Activated gamma-delta T cell treated with Interleukin-2 at 50 U/mL for 16 hours (primary cell): ENCODE measurements around the gene AACS.
"Not testable (repeated sequence)": the region's sequence is repeated elsewhere in the genome, so short reads cannot be mapped to it uniquely, and the experiment has no call there.

Source experiments
- DNase-seq: peaks from one replicate; pipeline ENCODE4 v3.0.0-alpha.2; 2020

Gene AACS, protein sequence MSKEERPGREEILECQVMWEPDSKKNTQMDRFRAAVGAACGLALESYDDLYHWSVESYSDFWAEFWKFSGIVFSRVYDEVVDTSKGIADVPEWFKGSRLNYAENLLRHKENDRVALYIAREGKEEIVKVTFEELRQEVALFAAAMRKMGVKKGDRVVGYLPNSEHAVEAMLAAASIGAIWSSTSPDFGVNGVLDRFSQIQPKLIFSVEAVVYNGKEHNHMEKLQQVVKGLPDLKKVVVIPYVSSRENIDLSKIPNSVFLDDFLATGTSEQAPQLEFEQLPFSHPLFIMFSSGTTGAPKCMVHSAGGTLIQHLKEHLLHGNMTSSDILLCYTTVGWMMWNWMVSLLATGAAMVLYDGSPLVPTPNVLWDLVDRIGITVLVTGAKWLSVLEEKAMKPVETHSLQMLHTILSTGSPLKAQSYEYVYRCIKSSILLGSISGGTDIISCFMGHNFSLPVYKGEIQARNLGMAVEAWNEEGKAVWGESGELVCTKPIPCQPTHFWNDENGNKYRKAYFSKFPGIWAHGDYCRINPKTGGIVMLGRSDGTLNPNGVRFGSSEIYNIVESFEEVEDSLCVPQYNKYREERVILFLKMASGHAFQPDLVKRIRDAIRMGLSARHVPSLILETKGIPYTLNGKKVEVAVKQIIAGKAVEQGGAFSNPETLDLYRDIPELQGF

DNA sequence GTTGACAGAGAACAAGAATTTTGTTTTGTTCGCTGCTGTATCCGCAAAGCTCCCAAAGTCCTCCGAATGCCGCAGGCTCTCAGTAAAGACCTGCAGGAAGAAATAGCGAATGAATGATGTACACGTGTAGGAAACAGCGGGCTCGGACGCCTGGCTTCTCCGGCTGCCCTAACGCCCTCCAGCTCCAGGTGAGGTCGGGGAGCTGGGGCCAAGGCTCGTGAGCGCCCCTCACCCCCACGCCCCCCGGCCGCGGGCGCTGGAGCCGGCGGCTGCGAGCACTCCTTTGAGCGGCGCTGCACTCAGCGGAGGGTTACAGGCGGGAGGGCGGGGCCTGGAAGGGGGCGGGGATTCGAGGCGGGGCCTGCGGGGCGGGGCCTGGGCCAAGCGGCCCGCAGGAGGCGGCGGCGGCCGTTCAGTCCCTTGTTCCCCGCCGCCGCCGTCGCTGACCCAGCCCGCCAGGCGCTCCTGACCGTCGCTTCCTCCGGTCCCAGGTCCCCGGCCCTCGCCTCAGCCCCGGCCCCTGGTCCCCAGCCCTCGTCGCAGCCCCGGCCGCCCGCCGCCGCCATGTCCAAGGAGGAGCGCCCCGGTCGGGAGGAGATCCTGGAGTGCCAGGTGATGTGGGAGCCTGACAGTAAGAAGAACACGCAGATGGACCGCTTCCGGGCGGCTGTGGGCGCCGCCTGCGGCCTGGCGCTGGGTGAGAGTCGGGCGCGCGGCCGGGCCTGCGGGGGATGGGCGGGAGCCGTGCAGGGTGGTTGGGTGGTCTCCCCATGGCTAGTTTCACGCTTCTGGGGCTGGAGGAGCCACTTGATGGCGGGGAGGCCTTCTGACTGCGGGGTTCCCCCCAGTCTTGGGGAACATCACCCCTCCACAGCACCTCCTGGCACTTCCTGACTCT, at the start of gene AACS:
TSS of gene AACS (plus strand) at position 415 of the 898 bp plus-strand sequence. CDS start at position 565, 150 bp downstream.
- DNase-seq: peak; percentile 73

DNA sequence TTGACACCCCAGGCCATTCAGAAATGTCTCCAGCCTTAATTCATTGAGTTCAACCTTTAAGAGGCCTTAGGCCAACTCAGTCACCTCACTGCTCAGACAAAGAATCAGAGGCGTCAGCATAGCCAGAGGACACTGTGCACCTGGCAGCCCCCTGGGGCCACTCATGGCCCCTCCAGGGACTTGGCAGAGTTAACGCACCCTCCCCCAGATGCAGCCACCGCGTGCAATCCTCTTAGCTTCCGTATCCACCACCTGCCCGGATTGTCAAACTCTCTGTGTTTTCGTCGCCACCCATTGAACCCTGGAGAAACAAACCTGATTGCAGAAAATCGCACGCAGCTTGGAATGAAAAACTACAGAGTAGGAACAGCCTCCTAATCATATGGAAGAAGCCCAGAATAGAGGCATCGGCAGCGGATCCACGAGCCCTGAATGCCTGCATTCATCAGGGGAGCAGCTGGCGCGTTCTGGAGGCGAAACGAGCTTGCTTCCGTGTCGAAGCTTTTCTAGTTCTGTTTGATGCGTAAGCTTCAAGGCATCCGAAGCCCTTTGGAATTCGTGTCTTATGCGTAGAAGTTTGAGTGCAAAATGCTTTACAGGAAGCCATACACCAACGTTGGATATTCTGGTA, 49.4 kb upstream of the AACS start:
- no peak for DNase-seq

DNA sequence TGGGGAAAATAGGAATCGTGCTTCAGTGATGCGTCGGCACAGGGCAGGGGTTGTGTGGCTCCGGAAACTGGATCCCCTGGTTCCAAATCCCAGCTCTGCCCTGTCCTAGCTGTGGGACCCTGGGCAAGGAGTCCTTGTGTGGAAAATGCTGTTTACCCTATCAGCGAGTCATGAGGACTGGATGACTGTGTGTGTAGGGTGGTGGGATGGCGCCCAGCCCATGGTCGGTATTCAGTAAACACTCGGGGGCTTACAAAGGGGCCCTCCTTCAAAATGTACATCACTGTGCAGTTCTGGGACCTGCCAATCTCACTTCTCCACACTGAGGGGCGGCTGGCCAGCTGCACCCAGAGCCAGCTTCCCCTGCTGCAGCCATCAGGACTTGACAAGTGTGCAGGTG, 47.4 kb upstream of the AACS start:
- no peak for DNase-seq

DNA sequence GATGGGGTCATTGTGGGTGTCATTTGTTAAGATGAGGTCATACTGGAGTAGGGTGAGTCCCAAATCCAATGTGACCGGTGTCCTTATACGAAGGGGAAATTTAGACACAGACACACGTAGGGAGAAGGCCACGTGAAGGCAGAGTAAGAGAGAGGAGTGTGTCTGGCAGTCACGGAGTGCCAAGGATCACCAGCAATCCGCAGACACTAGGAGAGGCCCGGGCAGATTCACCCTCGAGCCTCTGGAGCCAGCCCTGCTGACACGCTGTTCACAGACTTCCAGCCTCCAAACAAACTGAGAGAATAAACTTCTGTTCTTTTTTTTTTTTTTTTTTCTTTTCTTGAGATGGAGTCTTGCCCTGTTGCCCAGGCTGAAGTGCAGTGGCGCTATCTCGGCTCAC, 46.9 kb upstream of the AACS start:
- no peak for DNase-seq

DNA sequence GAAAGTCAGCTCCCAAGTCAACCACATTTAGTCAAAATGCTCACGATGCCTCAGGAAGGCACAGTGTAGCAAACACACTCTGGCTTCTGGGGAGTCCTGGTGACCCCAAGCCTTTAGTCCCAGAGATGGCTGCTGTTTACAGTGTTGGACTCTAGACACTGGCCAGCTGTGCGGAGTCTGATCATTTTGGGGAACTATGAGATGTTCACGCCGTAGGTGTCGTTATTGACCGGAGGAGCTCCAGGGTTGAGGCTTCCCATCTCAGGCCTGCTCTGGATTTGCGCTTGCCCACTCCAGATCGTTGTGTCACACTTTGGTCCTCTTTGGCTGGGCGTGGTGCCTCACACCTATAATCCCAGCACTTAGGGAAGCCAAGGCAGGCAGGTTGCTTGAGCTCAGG, 44.1 kb upstream of the AACS start:
- no peak for DNase-seq

DNA sequence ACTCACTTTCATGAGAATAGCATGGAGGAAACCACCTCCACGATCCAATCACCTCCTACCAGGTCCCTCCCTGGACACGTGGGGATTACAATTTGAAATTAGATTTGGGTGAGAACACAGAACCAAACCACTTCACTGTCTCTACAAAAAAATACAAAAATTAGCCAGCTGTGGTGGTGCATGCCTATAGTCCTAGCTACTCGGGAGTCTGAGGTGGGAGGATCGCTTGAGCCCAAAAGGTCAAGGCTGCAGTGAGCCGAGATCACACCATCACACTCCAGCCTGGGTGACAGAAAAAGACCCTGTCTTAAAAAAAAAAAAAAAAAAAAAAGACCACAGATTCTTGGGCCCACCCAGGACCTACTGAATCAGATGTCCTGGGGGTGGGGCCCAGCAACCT, 43.5 kb upstream of the AACS start:
- DNase-seq: no peak

DNA sequence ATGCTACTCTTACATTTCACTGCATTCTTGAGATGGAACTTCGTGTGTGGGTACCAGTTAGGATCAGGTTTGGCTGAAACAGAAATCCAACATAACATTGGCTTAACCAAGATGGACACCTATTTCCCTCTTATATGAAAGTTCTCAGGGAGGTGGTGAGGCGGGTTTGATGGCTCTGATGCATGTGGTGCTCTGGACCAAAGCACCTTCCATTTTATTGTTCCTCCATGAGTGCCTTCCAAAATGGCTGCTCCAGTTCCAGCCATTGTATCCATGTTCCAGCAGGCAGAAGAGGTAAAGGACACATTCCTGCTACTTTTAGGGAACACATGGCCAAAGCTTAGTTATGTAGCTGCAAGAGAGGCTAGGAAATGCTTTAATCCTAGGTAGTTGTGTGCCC, 42.2 kb upstream of the AACS start:
- DNase-seq: no peak

DNA sequence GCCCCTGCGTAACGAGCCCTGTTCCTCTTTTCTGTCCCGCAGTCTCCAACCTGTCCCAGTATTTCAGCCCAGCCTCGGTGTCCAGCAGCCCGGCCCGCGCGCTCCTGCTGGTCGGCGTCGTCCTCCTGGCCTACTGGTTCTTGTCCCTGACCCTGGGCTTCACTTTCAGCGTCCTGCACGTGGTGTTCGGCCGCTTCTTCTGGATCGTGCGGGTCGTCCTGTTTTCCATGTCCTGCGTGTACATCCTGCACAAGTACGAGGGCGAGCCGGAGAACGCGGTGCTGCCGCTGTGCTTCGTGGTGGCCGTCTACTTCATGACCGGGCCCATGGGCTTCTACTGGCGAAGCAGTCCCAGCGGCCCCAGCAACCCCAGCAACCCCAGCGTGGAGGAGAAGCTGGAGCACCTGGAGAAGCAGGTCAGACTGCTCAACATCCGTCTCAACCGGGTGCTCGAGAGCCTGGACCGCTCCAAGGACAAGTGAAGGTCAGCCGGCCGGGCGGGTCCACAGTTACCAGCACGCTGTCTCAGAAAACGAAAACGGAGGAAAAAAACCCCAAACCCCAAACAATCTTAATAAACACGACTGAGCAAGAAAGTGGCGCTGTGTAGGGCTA, 40.2 kb upstream of the AACS start:
- DNase-seq: no peak

DNA sequence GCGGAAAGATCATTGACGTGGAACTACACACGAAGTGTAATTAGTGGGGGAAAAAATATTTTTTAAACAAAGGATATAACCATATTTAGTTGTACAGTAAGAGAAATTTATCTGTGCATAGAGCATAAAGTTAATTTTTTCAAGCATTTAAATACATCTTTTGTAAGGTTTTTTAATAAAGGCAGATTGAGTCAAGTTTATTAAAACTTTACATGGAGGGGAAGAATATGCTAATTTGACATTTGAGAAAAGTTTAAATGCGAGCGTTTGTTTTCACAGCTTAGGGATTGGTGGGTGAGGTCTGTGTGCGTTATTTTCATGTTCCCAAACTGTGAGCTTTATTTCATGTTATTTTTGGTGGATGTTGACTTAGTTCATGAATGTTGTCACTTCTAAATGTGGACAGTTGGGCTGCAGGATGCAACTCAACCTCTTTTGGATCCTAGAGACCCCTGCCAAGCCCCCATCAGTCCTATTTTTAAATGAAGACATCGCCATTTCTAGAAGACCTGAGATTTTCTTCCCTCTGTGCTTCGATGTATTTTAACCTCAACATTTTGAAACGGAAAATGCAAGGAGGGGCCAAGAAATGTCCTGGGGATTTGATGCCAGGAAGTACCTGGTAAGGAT, 39.5 kb upstream of the AACS start:
- DNase-seq: no peak

DNA sequence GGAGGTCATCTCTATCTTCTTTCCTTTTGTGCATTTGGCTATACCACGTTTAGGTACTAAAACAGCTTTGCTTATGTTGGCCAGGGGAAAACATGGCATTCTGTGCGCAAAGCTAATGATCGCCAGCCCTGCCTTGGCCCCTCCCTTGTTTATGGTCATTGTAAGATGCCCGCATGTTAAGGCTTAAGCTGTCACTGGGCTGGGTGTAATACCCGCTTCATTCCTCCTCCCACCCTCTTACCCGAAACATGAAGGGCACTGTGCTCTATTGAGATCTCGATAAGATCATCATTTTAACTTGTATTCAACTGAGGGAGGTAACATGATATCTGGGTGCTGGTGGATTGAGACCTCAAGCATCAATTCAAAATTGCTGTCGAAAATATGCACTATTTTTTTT, 37.1 kb upstream of the AACS start:
- DNase-seq: no peak

DNA sequence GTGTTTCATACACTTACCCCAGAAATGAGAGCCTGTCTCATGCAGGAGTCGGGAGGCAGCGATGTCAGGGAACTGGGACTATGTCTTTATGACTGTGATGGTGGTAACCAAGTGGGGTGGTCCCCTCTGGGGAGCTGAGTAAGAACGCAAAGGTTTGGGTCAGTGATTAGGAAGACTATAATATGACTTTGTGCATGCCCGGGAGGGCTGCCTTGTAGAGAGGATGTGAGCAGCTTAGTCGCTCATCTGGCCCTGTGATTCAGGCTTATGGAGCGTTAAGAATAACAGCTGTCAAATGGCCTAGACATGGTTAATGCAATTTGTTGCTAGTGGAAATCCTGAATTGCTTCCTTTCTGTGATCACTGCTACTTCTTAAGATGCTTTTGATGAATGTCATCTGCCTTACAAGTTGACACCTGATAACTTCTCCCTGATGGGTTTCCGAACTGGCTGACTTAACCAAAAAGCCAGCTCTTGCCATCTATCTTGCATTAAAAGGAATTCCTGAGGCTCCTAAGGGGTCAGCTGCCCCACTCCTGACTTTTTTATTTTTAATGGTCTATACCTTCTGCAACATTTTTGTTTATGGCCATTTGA, 35.4 kb upstream of the AACS start:
- no peak for DNase-seq

DNA sequence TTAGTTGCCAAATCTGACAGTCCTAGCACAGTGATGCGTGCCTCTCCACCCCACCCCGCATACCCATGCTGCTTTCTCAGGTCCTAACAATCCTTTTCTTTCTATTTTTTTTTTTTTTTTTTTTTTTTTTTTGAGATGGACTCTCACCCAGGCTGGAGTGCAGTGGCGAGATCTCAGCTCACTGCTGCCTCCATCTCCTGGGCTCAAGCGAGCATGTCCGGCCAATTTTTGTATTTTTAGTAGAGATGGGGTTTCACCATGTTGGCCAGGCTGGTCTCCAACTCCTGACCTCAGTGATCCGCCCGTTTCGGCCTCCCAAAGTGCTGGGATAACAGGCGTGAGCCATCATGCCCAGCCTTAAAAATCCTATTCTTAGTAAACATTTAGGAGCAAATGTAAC, 33.8 kb upstream of the AACS start:
- DNase-seq: not testable (repeated sequence)

DNA sequence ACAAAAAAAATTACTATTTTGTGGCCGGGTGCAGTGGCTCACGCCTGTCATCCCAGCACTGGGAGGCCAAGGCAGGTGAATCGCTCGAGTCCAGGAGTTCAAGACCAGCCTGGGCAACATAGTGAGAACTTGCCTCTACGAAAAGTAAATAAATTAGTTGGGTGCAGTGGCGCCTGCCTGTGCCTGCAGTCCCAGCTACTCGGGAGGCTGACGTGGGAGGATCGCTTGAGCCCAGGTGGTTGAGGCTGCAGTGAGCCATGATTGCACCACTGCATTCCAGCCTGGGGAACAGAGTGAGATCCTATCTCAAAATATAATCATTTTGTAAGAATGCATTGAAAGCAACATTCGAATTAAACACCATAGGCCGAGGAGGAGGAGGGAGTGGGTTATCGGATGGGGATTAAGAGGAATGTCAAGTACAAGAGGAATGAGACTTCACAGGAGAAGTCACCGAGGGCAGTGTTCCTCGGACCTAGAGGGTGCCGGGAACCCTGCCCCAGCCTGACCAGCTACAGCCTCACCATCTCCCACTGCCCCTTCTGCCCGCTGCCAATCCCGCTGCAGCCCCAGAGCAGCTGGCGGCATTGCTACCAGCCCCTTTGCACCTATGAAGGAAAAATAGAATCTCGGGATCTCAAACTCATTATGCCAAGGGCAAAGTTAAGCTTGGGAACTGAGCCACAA, 32.6 kb upstream of the AACS start:
- no peak for DNase-seq

DNA sequence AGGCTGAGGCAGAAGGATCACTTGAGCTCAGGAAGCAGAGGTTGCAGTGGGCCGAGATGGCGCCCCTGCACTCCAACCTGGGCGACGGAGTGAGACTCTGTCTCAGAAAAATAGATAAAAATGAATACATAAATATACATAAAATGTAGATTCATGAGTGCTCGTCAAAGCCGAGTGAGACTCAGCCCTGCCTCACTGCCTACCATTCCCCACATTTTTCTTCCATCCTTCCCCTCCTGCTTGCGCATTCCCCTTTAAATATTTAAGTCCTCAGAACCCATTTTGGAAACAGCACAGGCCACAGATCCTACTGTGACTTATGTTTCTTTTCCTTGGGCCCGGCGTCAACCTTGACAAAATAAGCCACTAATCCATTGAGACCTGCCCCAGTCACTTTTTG, 31.9 kb upstream of the AACS start:
- no peak for DNase-seq

DNA sequence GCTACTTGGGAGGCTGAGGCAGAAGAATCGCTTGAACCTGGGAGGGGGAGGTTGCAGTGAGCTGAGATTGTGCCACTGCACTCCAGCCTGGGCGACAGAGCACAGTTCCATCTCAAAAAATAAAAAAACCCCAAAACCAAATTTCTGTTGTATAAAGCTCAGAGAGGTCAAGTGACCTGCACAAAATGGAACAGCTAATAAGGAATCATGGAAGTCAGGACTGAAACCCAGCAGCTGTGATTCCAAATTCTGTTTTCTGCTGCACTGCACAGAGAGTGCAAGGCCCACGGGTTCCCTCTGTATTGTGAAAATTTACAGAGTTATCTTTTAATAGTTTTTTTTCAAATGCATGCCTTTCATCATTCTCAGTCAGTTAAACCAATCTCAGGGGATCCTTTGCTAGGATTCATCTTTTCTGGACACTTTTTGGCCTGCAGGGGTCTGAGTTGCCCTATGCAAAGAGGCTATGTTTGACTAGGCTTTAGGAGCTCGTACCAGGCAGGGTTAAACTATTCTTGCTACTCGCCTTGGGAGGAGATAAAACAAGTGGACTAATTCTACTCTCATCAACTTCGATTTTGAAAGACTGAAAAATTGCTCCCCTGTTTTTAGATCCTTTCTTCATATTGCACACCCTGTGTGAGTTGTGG, 26.1 kb upstream of the AACS start:
- no peak for DNase-seq

DNA sequence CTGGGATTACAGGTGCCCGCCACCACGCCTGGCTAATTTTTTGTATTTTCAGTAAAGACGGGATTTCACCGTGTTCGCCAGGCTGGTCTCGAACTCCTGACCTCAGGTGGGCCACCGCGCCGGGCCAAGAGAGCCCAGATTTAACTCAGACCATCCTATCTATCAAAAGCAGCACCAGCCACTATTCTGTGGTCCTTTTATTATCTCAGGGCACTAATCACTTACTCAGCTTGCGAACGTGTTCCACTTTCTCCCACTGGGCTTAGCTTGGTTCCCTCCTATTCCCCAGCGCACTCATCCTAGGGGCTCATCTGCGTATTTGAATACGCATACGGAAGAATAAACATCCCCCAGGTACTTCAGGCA, 16.2 kb upstream of the AACS start:
- no peak for DNase-seq

DNA sequence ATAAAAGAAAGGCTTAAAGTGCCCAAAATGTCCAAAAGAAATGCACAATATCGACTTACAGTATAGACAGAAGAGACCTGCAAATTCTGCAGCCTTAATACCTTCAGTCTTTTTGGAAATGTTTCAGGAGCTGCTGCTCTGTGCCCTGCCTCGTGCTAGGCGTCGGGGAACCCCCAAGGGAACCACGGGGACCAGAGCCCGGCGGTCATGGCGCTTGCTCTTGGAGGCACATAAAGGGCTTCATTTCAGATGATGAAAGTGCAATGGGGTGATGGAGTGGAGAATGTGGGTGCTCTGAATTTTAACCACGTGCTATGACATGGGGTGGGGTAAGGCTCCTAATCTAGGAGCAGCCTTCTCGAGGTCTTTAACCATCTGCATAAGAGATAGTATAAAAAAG, 14.8 kb upstream of the AACS start:
- no peak for DNase-seq

DNA sequence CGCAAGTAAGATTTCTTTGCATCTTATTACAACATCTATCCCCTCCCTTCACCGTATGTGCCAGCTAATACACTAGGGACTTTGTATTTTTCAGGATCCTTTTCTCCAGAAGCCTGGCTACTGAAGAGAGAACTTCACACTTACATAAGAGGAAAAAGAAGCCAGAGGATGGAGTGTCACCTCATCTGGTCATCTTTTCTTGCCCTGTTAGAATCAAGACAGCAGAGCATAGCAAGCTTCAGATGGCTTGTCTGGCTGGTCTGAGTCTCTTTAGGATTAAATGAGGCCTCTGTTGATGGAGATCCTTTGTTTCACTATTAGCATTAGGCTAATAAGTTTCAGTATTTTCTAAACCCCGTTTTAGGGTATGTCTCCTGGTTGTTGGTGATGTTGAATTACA, 14.4 kb upstream of the AACS start:
- DNase-seq: no peak

DNA sequence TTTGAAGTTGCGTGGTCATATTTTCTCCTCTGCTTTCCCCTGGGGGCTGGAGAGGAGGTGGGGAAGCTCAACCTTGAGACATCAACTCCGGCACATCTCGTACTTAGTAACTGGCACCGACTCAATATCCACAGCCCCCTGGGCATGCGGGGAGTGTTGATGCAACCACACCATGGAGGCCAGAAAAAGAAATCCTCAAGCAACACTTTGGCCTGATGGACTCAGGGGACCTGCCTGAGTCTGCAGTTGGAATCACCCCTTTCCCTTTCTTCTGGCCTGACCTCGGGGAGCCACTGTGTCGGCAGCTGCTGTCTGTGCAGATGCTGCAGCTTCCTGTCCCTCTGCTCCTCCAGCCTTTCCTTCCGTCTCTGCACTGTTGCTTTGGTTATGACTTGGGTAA, 11.4 kb upstream of the AACS start:
- no peak for DNase-seq

DNA sequence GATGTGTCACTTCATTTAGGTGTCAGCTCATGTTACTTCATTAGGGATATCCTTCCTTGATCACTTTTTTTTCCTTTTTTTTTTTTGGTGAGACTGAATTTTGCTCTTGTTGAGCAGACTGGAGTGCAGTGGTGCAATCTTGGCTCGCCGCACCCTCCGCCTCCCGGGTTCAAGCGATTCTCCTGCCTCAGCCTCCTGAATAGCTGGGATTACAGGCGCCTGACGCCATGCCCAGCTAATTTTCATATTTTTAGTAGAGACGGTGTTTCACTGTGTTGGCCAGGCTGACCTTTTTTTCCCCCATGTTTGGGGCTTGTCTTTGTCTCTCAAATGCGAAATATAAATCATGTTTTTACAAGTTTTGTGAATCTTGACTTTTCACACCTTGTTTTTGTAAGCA, 9.6 kb upstream of the AACS start:
- DNase-seq: no peak

DNA sequence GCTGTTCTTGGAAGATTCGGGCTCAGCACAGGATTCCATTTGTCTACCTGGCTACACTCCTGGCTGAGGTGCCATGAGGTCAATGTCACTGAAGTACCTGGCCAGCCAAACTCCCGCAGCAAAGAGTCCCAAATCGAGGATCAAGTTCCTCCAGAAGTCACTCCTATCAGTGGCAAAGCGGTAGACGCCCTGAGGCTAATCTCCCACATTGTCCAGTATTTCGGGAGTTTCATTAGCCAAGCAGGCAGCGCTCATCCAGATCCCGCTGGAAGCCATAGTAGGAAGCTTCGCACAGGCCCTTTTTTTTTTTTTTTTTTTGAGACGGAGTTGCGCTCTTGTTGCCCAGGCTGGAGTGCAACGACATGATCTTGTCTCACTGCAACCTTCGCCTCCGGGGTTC, 8.9 kb upstream of the AACS start:
- no peak for DNase-seq
